ENCODE measurements around the gene TUBD1.
"Not testable (repeated sequence)": the region's sequence is repeated elsewhere in the genome, so short reads cannot be mapped to it uniquely, and the experiment has no call there.

Gene TUBD1

DNA sequence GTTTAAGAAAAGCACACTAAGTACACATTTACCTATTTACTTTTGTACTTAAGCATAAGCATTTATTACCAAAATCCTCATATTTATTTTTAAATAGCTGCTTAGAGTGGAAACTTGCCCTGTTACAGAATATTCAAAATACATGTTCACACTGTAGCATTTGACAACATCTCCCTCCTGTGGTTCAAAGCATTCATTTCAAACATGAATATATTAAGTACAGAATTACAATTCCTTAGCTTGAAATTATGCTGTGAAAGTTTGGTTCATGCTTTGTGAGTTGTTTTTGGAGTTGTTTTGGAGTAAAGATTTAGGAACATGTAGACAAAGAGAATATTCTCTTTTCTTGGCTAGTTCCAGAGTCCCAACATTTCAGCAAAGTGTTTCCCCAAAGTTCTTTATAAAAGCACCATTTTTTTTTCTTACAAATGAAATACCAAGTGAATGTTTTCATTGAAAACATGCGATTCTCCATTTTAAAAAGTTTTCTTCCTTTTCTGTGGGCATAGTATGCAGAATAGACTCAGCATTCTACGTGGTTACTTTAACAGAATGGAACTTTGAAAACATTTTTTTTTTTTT is 33.2 kb downstream of the TUBD1 start:
- Histone ChIP-seq H2AFZ (ENCODE audit: low read depth, low read length) (no peak overlapping the region), H3K4me1 (ENCODE audit: low read length) (no peaks in the 10 kb centered on the region), H3K27me3 (ENCODE audit: low read depth, low read length) (no peaks in the 10 kb centered on the region), H3K27ac (ENCODE audit: low read length) (no peak overlapping the region), H3K4me2 (ENCODE audit: low read length) (no peak overlapping the region), H3K36me3 (replicated peaks; ENCODE audit: low read depth, low read length) (no peaks in the 10 kb centered on the region), H3K4me3 (ENCODE audit: low read length) (no peak overlapping the region), H3K9me3 (ENCODE audit: insufficient read depth, low read length) (no peaks in the 10 kb centered on the region), H4K20me1 (ENCODE audit: insufficient read depth, low read length) (no peaks in the 10 kb centered on the region), H3K9ac (ENCODE audit: low read length) (no peak overlapping the region), H3K79me2 (ENCODE audit: low read length) (no peaks in the 10 kb centered on the region)
- no peak for TF ChIP-seq EZH2phosphoT487 (IDR thresholded peaks at IDR 0.05; ENCODE audit: low read depth)
- TF ChIP-seq, protein P1, sequence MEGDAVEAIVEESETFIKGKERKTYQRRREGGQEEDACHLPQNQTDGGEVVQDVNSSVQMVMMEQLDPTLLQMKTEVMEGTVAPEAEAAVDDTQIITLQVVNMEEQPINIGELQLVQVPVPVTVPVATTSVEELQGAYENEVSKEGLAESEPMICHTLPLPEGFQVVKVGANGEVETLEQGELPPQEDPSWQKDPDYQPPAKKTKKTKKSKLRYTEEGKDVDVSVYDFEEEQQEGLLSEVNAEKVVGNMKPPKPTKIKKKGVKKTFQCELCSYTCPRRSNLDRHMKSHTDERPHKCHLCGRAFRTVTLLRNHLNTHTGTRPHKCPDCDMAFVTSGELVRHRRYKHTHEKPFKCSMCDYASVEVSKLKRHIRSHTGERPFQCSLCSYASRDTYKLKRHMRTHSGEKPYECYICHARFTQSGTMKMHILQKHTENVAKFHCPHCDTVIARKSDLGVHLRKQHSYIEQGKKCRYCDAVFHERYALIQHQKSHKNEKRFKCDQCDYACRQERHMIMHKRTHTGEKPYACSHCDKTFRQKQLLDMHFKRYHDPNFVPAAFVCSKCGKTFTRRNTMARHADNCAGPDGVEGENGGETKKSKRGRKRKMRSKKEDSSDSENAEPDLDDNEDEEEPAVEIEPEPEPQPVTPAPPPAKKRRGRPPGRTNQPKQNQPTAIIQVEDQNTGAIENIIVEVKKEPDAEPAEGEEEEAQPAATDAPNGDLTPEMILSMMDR (IDR thresholded peaks at IDR 0.05; ENCODE audit: low read depth, low read length) = peak; percentile 82

DNA sequence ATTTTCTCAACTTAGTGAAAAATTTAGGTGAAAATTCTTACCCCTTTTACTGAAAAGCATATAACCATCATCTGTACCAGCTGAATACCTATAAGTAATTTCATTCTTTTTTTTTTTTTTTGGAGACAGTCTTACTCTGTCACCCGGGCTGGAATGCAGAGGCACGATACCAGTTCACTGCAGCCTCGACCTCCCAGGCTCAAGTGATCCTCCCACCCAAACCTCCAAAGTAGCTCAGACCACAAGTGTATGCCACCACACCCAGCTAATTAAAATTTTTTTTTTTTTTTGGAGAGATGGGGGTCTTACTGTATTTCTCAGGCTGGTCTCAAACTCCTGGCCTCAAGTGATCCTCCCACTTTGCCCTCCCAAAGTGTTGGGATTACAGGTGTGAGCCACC is 33.8 kb downstream of the TUBD1 start:
- no peak overlapping the region for H3K4me3 ChIP-seq (ENCODE audit: low read length)
- no peaks in the 10 kb centered on the region; the same call in 1 of the 2 replicates for H3K4me1 ChIP-seq (ENCODE audit: low read length)
- no peak overlapping the region for H3K9ac ChIP-seq (ENCODE audit: low read length)
- H4K20me1 ChIP-seq (ENCODE audit: insufficient read depth, low read length) = no peaks in the 10 kb centered on the region
- no peak overlapping the region for H3K27ac ChIP-seq (ENCODE audit: low read length)
- TF ChIP-seq, protein P1 (IDR thresholded peaks at IDR 0.05; ENCODE audit: low read depth, low read length) = no peak
- TF ChIP-seq EZH2phosphoT487 (IDR thresholded peaks at IDR 0.05; ENCODE audit: low read depth) = no peak
- H3K79me2 ChIP-seq (ENCODE audit: low read length) = no peaks in the 10 kb centered on the region
- H3K4me2 ChIP-seq (ENCODE audit: low read length) = no peak overlapping the region
- no peaks in the 10 kb centered on the region for H3K36me3 ChIP-seq (replicated peaks; ENCODE audit: low read depth, low read length)
- H3K27me3 ChIP-seq (ENCODE audit: low read depth, low read length) = no peaks in the 10 kb centered on the region
- H2AFZ ChIP-seq (ENCODE audit: low read depth, low read length) = no peak overlapping the region
- no peaks in the 10 kb centered on the region for H3K9me3 ChIP-seq (ENCODE audit: insufficient read depth, low read length)

DNA sequence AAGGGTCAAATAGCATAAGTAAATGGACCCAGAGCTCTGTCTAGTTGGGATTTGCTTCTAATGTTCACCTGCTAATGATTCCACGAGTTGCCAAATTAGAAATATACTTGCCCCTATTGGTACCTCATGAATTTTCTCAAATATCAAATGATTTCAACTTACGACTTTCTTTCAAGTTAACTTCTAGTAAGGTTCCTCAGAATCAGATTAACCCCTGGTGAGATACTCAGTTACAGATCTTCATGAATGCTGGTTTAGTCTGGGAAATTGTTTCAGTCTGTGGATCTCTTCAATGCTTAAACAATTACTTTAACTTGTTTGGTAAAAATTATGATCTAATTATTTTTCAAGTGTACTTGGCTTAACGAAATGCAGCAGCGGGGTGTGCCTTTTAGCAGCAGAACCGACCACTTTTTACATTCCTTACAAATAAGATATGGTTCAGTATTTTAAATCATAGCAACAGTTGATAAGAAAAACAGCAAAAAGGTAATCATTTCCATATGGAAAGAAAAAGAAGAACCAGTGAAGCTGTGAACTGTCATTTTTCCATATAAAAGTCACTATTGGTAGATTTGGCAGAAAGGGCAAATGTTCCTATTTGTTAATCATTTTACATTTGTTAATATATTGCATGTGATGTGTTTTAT is 34.5 kb downstream of the TUBD1 start:
- no peaks in the 10 kb centered on the region for H4K20me1 ChIP-seq (ENCODE audit: insufficient read depth, low read length)
- peaks cover 4% of the 10 kb centered on the region for H3K4me1 ChIP-seq (ENCODE audit: low read length)
- no peaks in the 10 kb centered on the region for H3K36me3 ChIP-seq (replicated peaks; ENCODE audit: low read depth, low read length)
- H3K27me3 ChIP-seq (ENCODE audit: low read depth, low read length) = no peaks in the 10 kb centered on the region
- no peak overlapping the region for H3K27ac ChIP-seq (ENCODE audit: low read length)
- H3K4me3 ChIP-seq (ENCODE audit: low read length) = no peak overlapping the region
- no peaks in the 10 kb centered on the region for H3K79me2 ChIP-seq (ENCODE audit: low read length)
- no peak overlapping the region for H3K9ac ChIP-seq (ENCODE audit: low read length)
- H3K4me2 ChIP-seq (ENCODE audit: low read length) = no peak overlapping the region
- no peak overlapping the region for H2AFZ ChIP-seq (ENCODE audit: low read depth, low read length)
- H3K9me3 ChIP-seq (ENCODE audit: insufficient read depth, low read length) = no peaks in the 10 kb centered on the region
- TF ChIP-seq, protein P1 (IDR thresholded peaks at IDR 0.05; ENCODE audit: low read depth, low read length) = no peak
- TF ChIP-seq EZH2phosphoT487 (IDR thresholded peaks at IDR 0.05; ENCODE audit: low read depth) = no peak

DNA sequence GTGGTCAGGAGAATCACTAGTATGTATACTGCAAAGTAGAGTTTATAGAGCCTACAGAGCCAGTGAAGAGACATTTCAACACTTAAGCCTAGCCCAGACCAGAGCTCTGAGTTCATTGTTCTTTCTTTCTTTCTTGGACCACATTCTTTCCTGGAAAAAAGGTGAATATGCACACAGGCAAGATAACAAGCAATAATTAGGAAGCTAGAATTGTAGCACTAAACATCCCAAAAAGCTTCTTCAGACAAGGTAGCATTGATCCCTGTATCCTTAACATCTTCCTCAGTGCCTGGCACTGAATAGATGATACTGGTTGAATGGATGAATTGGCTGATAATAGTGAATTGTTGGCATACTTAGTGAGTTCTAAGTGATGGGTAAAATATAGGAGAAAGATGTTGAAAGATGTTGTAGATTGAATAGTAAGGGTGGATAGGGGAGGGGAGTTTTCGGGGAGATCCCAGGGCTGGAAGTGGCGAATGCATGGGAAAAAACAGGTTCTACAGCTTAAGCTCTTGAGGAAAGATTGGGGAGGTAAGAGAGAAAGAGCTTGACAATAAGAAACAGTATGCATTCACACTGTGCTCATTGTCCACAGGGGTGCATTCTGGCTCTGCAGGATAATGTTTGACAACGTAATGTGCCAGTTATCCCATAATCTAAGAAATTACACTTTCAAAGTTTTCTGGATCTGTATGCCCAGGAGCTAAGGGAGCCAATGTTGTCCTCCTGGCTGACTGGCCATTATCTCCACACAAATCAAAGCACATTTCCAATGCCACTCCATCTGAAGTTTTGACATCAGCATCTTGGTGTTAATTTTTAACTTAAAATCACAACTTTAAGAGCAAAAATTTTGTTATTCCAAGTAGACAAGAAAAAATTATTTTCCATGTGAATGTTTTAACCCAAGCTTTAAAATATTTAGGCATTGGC is 35.6 kb downstream of the TUBD1 start:
- Histone ChIP-seq H3K36me3 (replicated peaks; ENCODE audit: low read depth, low read length) (no peaks in the 10 kb centered on the region), H3K27me3 (ENCODE audit: low read depth, low read length) (no peaks in the 10 kb centered on the region), H2AFZ (ENCODE audit: low read depth, low read length) (no peak overlapping the region), H3K4me3 (ENCODE audit: low read length) (no peak overlapping the region), H4K20me1 (ENCODE audit: insufficient read depth, low read length) (no peaks in the 10 kb centered on the region), H3K79me2 (ENCODE audit: low read length) (no peaks in the 10 kb centered on the region), H3K9ac (ENCODE audit: low read length) (no peak overlapping the region), H3K9me3 (ENCODE audit: insufficient read depth, low read length) (no peaks in the 10 kb centered on the region), H3K27ac (ENCODE audit: low read length) (no peak overlapping the region), H3K4me1 (ENCODE audit: low read length) (peaks cover 14% of the 10 kb centered on the region), H3K4me2 (ENCODE audit: low read length) (no peak overlapping the region)
- TF ChIP-seq, protein P1 (IDR thresholded peaks at IDR 0.05; ENCODE audit: low read depth, low read length) = no peak
- no peak for TF ChIP-seq EZH2phosphoT487 (IDR thresholded peaks at IDR 0.05; ENCODE audit: low read depth)

DNA sequence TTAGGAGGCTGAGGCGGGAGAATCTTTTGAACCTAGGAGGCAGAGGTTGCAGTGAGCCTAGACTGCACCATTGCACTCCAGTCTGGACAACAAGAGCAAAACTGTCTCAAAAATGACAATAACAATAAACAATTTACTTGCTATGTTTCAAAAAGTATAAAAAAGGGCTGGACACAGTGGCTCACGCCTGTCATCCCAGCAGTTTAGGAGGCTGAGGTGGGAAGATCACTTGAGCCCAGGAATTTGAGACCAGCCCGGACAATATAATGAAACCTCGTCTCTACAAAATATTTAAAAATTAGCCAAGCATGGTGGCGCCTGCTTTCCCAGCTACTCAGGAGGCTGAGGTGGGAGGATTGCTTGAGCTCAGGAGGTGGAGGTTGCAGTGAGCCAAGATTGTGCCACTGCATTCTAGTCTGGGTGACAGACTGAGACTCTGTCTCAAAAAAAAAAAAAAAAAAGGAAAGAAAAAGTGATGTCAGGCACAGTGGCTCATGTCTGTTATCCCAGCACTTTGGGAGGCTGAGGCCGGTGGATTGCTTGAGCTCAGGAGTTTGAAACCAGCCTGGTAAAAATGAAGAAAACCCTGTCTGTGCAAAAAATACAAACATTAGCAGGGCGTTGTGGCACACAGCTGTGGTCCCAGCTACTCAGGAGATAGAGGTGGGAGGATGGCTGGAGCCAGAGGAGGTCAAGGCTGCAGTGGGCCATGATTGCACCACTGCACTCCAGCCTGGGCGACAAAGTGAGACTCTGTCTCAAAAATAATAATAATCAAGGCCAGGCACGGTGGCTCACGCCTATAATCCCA is 38.6 kb downstream of the TUBD1 start:
- H3K79me2 ChIP-seq (ENCODE audit: low read length); H2AFZ ChIP-seq (ENCODE audit: low read depth, low read length); H3K36me3 ChIP-seq (replicated peaks; ENCODE audit: low read depth, low read length); H3K9me3 ChIP-seq (ENCODE audit: insufficient read depth, low read length); H3K9ac ChIP-seq (ENCODE audit: low read length); H3K27me3 ChIP-seq (ENCODE audit: low read depth, low read length); H4K20me1 ChIP-seq (ENCODE audit: insufficient read depth, low read length); H3K4me2 ChIP-seq (ENCODE audit: low read length); H3K27ac ChIP-seq (ENCODE audit: low read length); H3K4me3 ChIP-seq (ENCODE audit: low read length): not testable (repeated sequence)
- H3K4me1 ChIP-seq (ENCODE audit: low read length) = peaks cover 29% of the 10 kb centered on the region
